B cell (primary cell): ENCODE results near the gene PIK3AP1. TPM values are rescaled to one million over a fixed set of nuclear protein-coding genes. Genes with fewer than 3 reads are reported as not detected.

Source experiments
- ATAC-seq: fragments of 200-7000 bp; cut with Tn5 transposase; one replicate; pipeline ENCODE4 v1.10.0; 2021; ENCODE audit warnings: low read depth, mild to moderate bottlenecking, moderate number of reproducible peaks, moderate library complexity
- CTCF ChIA-PET: fragments of 350-600 bp; sonication (Branson Sonifier 250); formaldehyde crosslinking; loops from one replicate; lab custom pipeline; 2021; ENCODE audit warnings: antibody characterized with exemption, inconsistent platforms; lab: Charles Lee
- POLR2A ChIA-PET: fragments of 350-600 bp; sonication (Branson Sonifier 250); formaldehyde crosslinking; loops from one replicate; lab custom pipeline; 2021; ENCODE audit warnings: antibody characterized with exemption; lab: Charles Lee
- DNase-seq: peaks from one replicate; pipeline ENCODE4 v3.0.0; 2013
- H2AFZ ChIP-seq: 2 replicates; pipeline ENCODE4 v1.6.1; 2012; ENCODE audit warnings: mild to moderate bottlenecking, low read depth, low read length; ENCODE audit not compliant: insufficient read depth, poor library complexity, severe bottlenecking
- H3K27ac ChIP-seq, 2 donors: 1 replicate in 1 of 2; 2 replicates in 1 of 2; pipeline ENCODE4 v1.5.1; 2012 to 2013; ENCODE audit warnings: low read length in 2 of 2, mild to moderate bottlenecking in 2 of 2, moderate library complexity in 1 of 2
- H3K27me3 ChIP-seq, 4 experiments: fragments of 200-600 bp in 1 of 4; sonication (generic) in 1 of 4; replicated peaks in 1 of 4; 1 replicate in 2 of 4; 2 replicates in 2 of 4; pipeline versions ENCODE4 v1.6.1 to v1.7.0; 2013 to 2016; ENCODE audit warnings: low read length in 3 of 4, mild to moderate bottlenecking in 2 of 4, mixed read lengths in 1 of 4, moderate library complexity in 1 of 4; ENCODE audit not compliant: insufficient read depth in 4 of 4, control insufficient read depth in 3 of 4; ENCODE audit errors: control extremely low read depth in 1 of 4
- H3K36me3 ChIP-seq, 2 experiments: replicated peaks in 1 of 2; 1 replicate in 1 of 2; 2 replicates in 1 of 2; pipeline versions ENCODE4 v1.6.1 to v1.7.1; 2013; ENCODE audit warnings: low read length in 1 of 2; ENCODE audit not compliant: insufficient read depth in 2 of 2, control insufficient read depth in 1 of 2; ENCODE audit errors: control extremely low read depth in 1 of 2, extremely low read depth in 1 of 2
- H3K4me1 ChIP-seq, 2 donors: fragments of 200-600 bp in 1 of 2; sonication (generic) in 1 of 2; 1 replicate in 1 of 2; 2 replicates in 1 of 2; pipeline versions ENCODE4 v1.5.1 to v1.6.1; 2013 to 2017; ENCODE audit warnings: low read length in 2 of 2; ENCODE audit not compliant: control insufficient read depth in 2 of 2, insufficient read depth in 2 of 2
- H3K4me2 ChIP-seq: replicated peaks from 2 replicates; pipeline ENCODE3; 2012; ENCODE audit warnings: mild to moderate bottlenecking, low read depth, low read length; ENCODE audit not compliant: poor library complexity, severe bottlenecking
- H3K4me3 ChIP-seq, 5 experiments: fragments of 200-600 bp in 1 of 5; sonication (generic) in 1 of 5; 1 replicate in 3 of 5; 2 replicates in 2 of 5; pipeline versions ENCODE4 v1.5.1 to v1.7.0; 2011 to 2016; ENCODE audit warnings: low read length in 4 of 5, mild to moderate bottlenecking in 4 of 5, low read depth in 2 of 5, control low read depth in 1 of 5, moderate library complexity in 1 of 5; ENCODE audit not compliant: insufficient read depth in 1 of 5; ENCODE audit errors: control extremely low read depth in 1 of 5, extremely low read depth in 1 of 5
- H3K79me2 ChIP-seq: fragments of 200-600 bp; sonication (generic); one replicate; pipeline ENCODE4 v1.6.0; 2016; ENCODE audit warnings: low read length; ENCODE audit not compliant: control insufficient read depth, insufficient read depth
- H3K9ac ChIP-seq: fragments of 200-600 bp; sonication (generic); 2 replicates; pipeline ENCODE4 v1.6.1; 2017; ENCODE audit warnings: mild to moderate bottlenecking, low read length, moderate library complexity
- H3K9me3 ChIP-seq, 3 donors: one replicate each; pipeline versions ENCODE4 v1.6.1 to v1.7.1; 2013; ENCODE audit warnings: low read length in 2 of 3; ENCODE audit not compliant: control insufficient read depth in 2 of 3, insufficient read depth in 1 of 3; ENCODE audit errors: control extremely low read depth in 1 of 3
- H4K20me1 ChIP-seq: 2 replicates; pipeline ENCODE4 v1.6.0; 2012; ENCODE audit warnings: mild to moderate bottlenecking, low read length; ENCODE audit not compliant: insufficient read depth, control insufficient read depth, poor library complexity, severe bottlenecking
- H3K27ac Mint-ChIP-seq: one replicate; pipeline ENCODE4 v1.8.0; 2021; ENCODE audit warnings: mixed read lengths
- H3K27me3 Mint-ChIP-seq: one replicate; pipeline ENCODE4 v1.8.0; 2021; ENCODE audit warnings: mixed read lengths
- H3K4me1 Mint-ChIP-seq: one replicate; pipeline ENCODE4 v1.8.0; 2021; ENCODE audit warnings: mixed read lengths
- H3K4me3 Mint-ChIP-seq: one replicate; pipeline ENCODE4 v1.8.0; 2021; ENCODE audit warnings: mixed read lengths
- H3K9me3 Mint-ChIP-seq: one replicate; pipeline ENCODE4 v1.8.0; 2022; ENCODE audit warnings: mixed read lengths; ENCODE audit not compliant: insufficient read depth
- EZH2 ChIP-seq: IDR thresholded peaks from 2 replicates; pipeline ENCODE4 v1.6.1; 2012; ENCODE audit warnings: borderline replicate concordance, low read depth, mild to moderate bottlenecking, moderate library complexity, low read length; ENCODE audit not compliant: insufficient read depth, poor library complexity, severe bottlenecking
- WGBS: methylation state at CpG from one replicate; pipeline ENCODE4 v1.1.5; 2013; ENCODE audit warnings: missing lambda C conversion rate; ENCODE audit not compliant: insufficient coverage; 5-methylcytosine and 5-hydroxymethylcytosine counted together
- intact Hi-C: fragments of 100-400 bp; cut with micrococcal nuclease; formaldehyde crosslinking; loops from one replicate; pipeline ENCODE4 v1.10.0; 2022
- polyA plus RNA-seq: library from polyadenylated mRNA; depleted of rRNA; stranded (reverse); fragments of >200 nt; gene quantifications from 2 replicates; pipeline ENCODE4 v1.2.3, GENCODE V29; 2012
- total RNA-seq, 2 donors: library from RNA; stranded (reverse); fragments of 120-200 nt in 1 of 2; gene quantifications; 1 replicate in 1 of 2; 2 replicates in 1 of 2; pipeline versions ENCODE4 v1.2.3 to v1.2.4, GENCODE V29; 2013 to 2022
- TF ChIP-seq, protein P1 (sequence below): fragments of 200-600 bp; IDR thresholded peaks from one replicate; pipeline ENCODE4 v1.8.0; 2022; ENCODE audit warnings: antibody characterized with exemption, mild to moderate bottlenecking

PIK3AP1 gene
- total and polyA plus RNA-seq, 2 donors (not counting 1 experiment from before 2014, with no cell fraction given), result 125 to 130 TPM

DNA sequence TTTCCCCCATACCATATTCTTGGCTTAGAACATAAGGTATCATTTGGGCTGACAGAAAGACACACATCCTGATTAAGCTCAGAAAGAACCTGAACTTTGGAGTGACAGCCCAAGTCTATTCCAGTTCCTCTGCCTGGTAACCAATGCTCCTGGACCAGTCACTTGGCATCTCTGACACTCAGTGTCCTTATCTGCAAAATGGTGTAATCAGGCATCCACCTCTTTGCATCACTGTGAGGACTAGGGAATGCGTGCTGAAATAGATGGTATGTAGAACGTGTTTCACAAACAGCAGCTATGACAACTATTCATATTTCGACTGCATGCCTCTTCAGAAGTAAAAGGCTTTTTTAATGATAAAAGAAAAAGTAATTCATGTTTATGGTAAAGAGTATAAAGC is 26.2 kb upstream of the PIK3AP1 start:
- Mint-ChIP-seq H3K4me3 (peak overlapping the region; percentile 16), H3K4me1 (peaks cover 40% of the 10 kb centered on the region), H3K27me3 (no peaks in the 10 kb centered on the region), H3K27ac (peak overlapping the region; percentile 61), H3K9me3 (no peaks in the 10 kb centered on the region)
- DNase-seq, result no peak
- TF ChIP-seq EZH2, result no peak
- TF ChIP-seq, protein P1, sequence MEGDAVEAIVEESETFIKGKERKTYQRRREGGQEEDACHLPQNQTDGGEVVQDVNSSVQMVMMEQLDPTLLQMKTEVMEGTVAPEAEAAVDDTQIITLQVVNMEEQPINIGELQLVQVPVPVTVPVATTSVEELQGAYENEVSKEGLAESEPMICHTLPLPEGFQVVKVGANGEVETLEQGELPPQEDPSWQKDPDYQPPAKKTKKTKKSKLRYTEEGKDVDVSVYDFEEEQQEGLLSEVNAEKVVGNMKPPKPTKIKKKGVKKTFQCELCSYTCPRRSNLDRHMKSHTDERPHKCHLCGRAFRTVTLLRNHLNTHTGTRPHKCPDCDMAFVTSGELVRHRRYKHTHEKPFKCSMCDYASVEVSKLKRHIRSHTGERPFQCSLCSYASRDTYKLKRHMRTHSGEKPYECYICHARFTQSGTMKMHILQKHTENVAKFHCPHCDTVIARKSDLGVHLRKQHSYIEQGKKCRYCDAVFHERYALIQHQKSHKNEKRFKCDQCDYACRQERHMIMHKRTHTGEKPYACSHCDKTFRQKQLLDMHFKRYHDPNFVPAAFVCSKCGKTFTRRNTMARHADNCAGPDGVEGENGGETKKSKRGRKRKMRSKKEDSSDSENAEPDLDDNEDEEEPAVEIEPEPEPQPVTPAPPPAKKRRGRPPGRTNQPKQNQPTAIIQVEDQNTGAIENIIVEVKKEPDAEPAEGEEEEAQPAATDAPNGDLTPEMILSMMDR, result no peak
- WGBS, result no CpG with 5 or more reads among the region's 3 CpGs
- H3K27ac ChIP-seq, result peak overlapping the region in 1 of 2 donors; percentile 95
- H3K36me3 ChIP-seq, result peaks cover 0 to 8% of the 10 kb centered on the region in 2 experiments
- no peak for ATAC-seq
- no peak overlapping the region for H3K4me2 ChIP-seq
- H3K4me3 ChIP-seq, result no peak overlapping the region
- no peak overlapping the region for H3K9ac ChIP-seq
- H2AFZ ChIP-seq, result no peak overlapping the region
- H3K9me3 ChIP-seq, result no peaks in the 10 kb centered on the region
- H4K20me1 ChIP-seq, result no peaks in the 10 kb centered on the region
- H3K27me3 ChIP-seq, result no peaks in the 10 kb centered on the region
- intact Hi-C loops, result loop anchor here (5.0 to 10.0 kb wide), 2 partner anchors 86 to 462 kb away; partner anchors contain the start of gene LCOR
- peaks cover 66 to 70% of the 10 kb centered on the region in 2 donors for H3K4me1 ChIP-seq
- ChIA-PET POLR2A (no interaction called here), CTCF (interaction anchor here (1.0 to 5.2 kb wide), 4 partner anchors 17 to 106 kb away, joined by 3 to 105 read pairs (median 4); no protein-coding TSS in a partner anchor)
- peaks cover 79% of the 10 kb centered on the region for H3K79me2 ChIP-seq

DNA sequence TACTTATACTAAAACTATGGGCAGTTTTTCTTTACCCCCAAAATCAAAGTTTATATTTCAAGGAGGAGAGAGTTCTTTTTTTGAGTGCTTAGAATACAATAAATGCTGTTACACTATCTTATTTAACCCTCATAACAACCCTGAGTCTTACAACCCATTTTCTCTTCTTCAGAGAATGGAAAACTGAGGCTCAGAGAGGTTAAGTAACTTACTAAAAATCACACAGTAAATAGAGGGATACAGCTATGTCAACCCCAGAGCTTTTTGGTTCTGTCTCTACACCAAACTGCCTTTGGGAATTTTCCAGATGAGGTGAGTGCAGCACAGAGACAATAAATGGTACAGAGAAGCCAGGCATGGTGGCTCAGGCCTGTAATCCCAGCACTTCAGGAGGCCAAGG is 25.6 kb upstream of the PIK3AP1 start:
- Histone ChIP-seq H3K9me3 (no peaks in the 10 kb centered on the region), H2AFZ (no peak overlapping the region), H3K79me2 (peaks cover 78% of the 10 kb centered on the region), H3K36me3 (peaks cover 0 to 8% of the 10 kb centered on the region in 2 experiments), H4K20me1 (no peaks in the 10 kb centered on the region), H3K4me3 (no peak overlapping the region), H3K27ac (peak overlapping the region in 1 of 2 donors; percentile 95), H3K9ac (no peak overlapping the region), H3K4me1 (peaks cover 70 to 76% of the 10 kb centered on the region in 2 donors), H3K27me3 (no peaks in the 10 kb centered on the region), H3K4me2 (no peak overlapping the region)
- POLR2A ChIA-PET, result no interaction called here
- DNase-seq (no peak), ATAC-seq (no peak)
- CTCF ChIA-PET, result interaction anchor here (1.0 to 5.2 kb wide), 4 partner anchors 17 to 105 kb away, joined by 3 to 105 read pairs (median 4); no protein-coding TSS in a partner anchor
- H3K27ac Mint-ChIP-seq, result peak overlapping the region; percentile 48
- no peak overlapping the region for H3K4me3 Mint-ChIP-seq
- intact Hi-C loops, result loop anchor here (5.0 to 10.0 kb wide), 2 partner anchors 86 to 461 kb away; partner anchors contain the start of gene LCOR
- TF ChIP-seq EZH2, result no peak
- TF ChIP-seq, protein P1, result no peak
- H3K9me3 Mint-ChIP-seq, result no peaks in the 10 kb centered on the region
- H3K27me3 Mint-ChIP-seq, result no peaks in the 10 kb centered on the region
- H3K4me1 Mint-ChIP-seq, result peaks cover 42% of the 10 kb centered on the region
